ENCODE measurements around the gene PLOD3. TPM values are rescaled to one million over a fixed set of nuclear protein-coding genes. Genes with fewer than 3 reads are reported as not detected.

The PLOD3 gene
- total and polyA plus RNA-seq, 2 of the 8 experiments (the other 6 are each of a cell fraction or from before 2014, with no cell fraction given): 28.4 to 47.2 TPM

GRCh38 chr7:101231644-101232043, 14.3 kb upstream of the PLOD3 start (continued):
- TF ChIP-seq CEBPB (IDR thresholded peaks at IDR 0.05; ENCODE audit: low read depth, low read length): no peak
- TF ChIP-seq TCF12 (IDR thresholded peaks at IDR 0.05; ENCODE audit: low read depth, low read length): no peak
- TF ChIP-seq POLR2A (IDR thresholded peaks at IDR 0.05; ENCODE audit: control extremely low read depth in 1 of 2, low read depth in 2 of 2, low read length in 2 of 2): no peak
- TF ChIP-seq POU5F1 (IDR thresholded peaks at IDR 0.05; ENCODE audit: low read depth, low read length): no peak
- TF ChIP-seq TEAD4 (IDR thresholded peaks at IDR 0.05; ENCODE audit: low read depth, low read length): no peak
- TF ChIP-seq ATF3 (IDR thresholded peaks at IDR 0.05; ENCODE audit: insufficient read depth, low read depth, low read length): no peak
